ENCODE results near the gene BCLAF3.

The BCLAF3 gene

GRCh38 chrX:19990556-19991349 lies at the start of gene BCLAF3:
Gene BCLAF3, minus strand, starts transcription at chrX:19991061. Its CDS starts 20,797 bp downstream, at chrX:19970264.
- peak; percentile 90 to 91 for DNase-seq

- DNase-seq: no peak
Measured at GRCh38 chrX:20038966-20039365, 48.1 kb upstream of the BCLAF3 start.

- DNase-seq: no peak
Measured at GRCh38 chrX:20037186-20037585, 46.3 kb upstream of the BCLAF3 start.

GRCh38 chrX:20032201-20032600 lies 41.3 kb upstream of the BCLAF3 start:
- DNase-seq: no peak

GRCh38 chrX:20029728-20030127 lies 38.9 kb upstream of the BCLAF3 start:
- DNase-seq: no peak

- no peak for DNase-seq
Measured at GRCh38 chrX:20028588-20028987, 37.7 kb upstream of the BCLAF3 start.

GRCh38 chrX:20026278-20026677 lies 35.4 kb upstream of the BCLAF3 start:
- DNase-seq: no peak

GRCh38 chrX:20019672-20020365 lies 29.0 kb upstream of the BCLAF3 start:
- DNase-seq: no peak

GRCh38 chrX:20016616-20016945 lies 25.7 kb upstream of the BCLAF3 start:
- no peak for DNase-seq

- no peak for DNase-seq
Measured at GRCh38 chrX:20015945-20016615, 25.2 kb upstream of the BCLAF3 start.

GRCh38 chrX:20015422-20015821 lies 24.6 kb upstream of the BCLAF3 start:
- DNase-seq: no peak

GRCh38 chrX:20011608-20012007 lies 20.7 kb upstream of the BCLAF3 start:
- no peak for DNase-seq

- DNase-seq: no peak
Measured at GRCh38 chrX:20007962-20008622, 17.2 kb upstream of the BCLAF3 start.

- no peak for DNase-seq
Measured at GRCh38 chrX:20005883-20006282, 15.0 kb upstream of the BCLAF3 start.

- DNase-seq: no peak
Measured at GRCh38 chrX:20001588-20001987, 10.7 kb upstream of the BCLAF3 start.

GRCh38 chrX:19991350-19991718 lies 473 bp upstream of the BCLAF3 start:
- no peak for DNase-seq

GRCh38 chrX:19990151-19990555 lies 708 bp downstream of the BCLAF3 start:
- DNase-seq: peak in 1 of 2 donors; percentile 37

GRCh38 chrX:19987856-19988255 lies 3.0 kb downstream of the BCLAF3 start:
- no peak for DNase-seq

GRCh38 chrX:19986531-19986930 lies 4.3 kb downstream of the BCLAF3 start:
- no peak for DNase-seq

GRCh38 chrX:19981947-19982346 lies 8.9 kb downstream of the BCLAF3 start:
- no peak for DNase-seq

GRCh38 chrX:19975845-19976244 lies 15.0 kb downstream of the BCLAF3 start:
- DNase-seq: no peak

- DNase-seq: no peak
Measured at GRCh38 chrX:19972984-19973383, 17.9 kb downstream of the BCLAF3 start.

GRCh38 chrX:19968276-19968675 lies 22.6 kb downstream of the BCLAF3 start:
- DNase-seq: no peak

Data from CD4-positive, alpha-beta T cell treated with Interferon alpha-2 for 1 hour (primary cell).